Measurements from ENCODE around the gene MAP3K20. TPM values are rescaled to one million over a fixed set of nuclear protein-coding genes. Genes with fewer than 3 reads are reported as not detected.
"Not testable (repeated sequence)": the region's sequence is repeated elsewhere in the genome, so short reads cannot be mapped to it uniquely, and the experiment has no call there.

MAP3K20 gene
- total RNA-seq, 1 donor from 2014 or later = 71.8 TPM

GRCh38 chr2:173119069-173119807 is 43.6 kb downstream of the MAP3K20 start:
- DNase-seq (ENCODE audit: low spot score) = no peak

DNA sequence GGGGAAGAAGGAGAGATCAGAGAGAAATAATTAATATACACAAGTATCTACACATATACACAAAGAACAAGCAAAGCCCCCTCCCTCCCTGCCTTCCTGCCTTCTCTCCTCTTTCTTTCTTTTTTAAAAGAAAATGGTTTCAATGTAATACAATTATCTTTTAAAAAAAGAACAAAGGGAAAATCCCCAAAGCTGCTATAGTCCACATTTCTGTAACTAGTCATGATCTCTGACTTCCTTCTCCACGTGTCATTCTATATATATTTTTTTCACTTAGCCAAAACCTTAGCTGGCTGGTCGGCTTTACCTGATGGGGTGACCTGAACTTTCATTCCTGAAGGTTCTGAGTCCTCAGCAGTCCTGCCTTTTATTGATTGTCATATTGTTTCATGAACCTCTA is 44.3 kb downstream of the MAP3K20 start:
- no peak for DNase-seq (ENCODE audit: low spot score)

GRCh38 chr2:173122936-173123335 is 47.3 kb downstream of the MAP3K20 start:
- no peak for DNase-seq (ENCODE audit: low spot score)

DNA sequence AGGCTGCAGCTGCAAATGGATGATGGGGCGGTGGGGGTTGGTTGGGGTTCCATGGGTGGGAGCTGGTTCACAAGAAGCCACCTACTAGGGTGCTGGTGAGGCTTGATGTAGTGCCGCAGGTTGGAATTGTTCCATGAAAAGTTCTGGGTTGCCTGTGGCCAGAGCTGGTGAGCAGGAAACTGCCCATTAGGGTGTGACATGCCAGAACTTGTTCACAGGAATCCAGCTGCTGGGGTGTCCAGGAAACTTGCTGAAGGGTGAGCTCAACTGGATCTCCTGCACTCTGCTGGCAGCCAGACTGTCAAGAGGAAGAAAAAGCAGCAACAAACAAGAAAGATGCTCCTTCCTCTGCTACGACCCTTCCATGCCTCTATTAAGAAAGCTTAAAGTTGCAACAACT is 48.8 kb downstream of the MAP3K20 start:
- no peak for DNase-seq (ENCODE audit: low spot score)

DNA sequence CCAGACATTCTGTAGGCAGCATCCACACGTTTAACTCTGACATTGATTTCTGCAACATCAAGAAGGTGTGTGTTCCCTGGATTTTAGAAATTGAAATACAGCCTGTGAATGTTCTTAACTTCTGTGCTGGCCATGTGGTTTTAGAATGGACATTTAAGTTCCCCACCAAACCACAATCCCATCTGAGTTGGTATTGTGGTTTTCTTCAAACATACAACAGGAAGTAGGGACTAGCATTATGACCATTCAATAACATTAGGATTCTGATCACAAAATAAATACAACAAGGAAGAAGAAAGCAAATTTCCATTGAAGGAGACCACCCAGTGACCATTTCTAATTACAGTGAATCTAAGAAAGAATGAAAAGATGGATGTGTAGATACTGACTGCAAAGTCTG is 51.2 kb downstream of the MAP3K20 start:
- no peak for DNase-seq (ENCODE audit: low spot score)

DNA sequence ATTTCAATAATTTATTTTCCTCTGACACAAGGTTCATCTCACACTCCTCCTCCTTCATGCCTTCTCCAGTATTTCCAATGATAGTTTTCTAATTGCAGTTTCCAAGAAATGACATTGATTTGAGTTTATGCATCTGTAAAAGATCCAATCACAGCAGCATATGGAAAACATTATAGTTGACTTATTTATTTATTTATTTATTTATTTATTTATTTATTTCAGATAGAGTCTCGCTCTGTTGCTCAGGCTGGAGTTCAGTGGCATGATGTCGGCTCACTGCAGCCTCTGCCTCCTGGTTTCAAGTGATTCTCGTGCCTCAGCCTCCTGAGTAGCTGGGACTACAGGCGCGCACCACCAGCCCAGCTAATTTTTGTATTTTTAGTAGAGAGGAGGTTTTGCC is 52.5 kb downstream of the MAP3K20 start:
- DNase-seq (ENCODE audit: low spot score) = not testable (repeated sequence)

- DNase-seq (ENCODE audit: low spot score) = no peak
These were observed 55.1 kb downstream of the MAP3K20 start for GRCh38 chr2:173130496-173131465.

- no peak for DNase-seq (ENCODE audit: low spot score)
These were observed 56.9 kb downstream of the MAP3K20 start for GRCh38 chr2:173132531-173132930.

DNA sequence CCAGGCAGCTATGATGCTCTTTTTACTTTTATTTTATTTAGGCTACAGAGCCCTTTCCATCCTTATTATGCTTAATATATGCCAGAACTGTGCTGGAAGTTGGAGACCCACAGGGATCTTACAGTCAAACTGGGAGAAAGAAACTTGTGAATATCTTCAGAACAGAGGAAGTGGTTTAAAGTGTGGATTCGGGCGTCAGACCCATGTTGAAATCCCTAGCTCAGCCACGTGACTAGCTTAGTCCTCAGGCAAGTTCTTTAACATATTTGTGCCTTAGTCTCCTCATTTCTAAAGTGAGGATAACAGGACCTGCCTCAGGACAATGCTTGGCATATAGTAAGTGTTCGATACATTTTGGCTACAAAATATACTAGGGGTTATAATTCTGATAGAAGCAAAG is 59.1 kb downstream of the MAP3K20 start:
- no peak for DNase-seq (ENCODE audit: low spot score)

DNA sequence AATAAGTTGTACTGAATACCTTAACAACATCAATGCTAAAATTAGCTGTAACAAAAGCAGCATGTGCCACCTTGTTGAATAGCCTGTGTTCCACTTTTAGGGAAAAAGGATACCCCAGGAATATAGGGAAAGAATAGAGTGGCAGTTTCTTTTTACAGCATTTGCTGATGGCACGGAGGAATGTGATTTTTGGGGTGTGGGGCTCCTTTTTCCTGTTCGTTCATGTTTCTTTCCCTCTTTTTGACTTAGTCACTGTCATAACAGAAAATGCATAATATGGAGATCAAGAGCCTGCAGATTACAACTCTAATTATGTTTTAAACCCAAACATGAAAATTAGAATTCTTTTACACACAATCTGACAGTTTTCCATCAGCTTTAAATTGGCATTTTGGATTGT is 60.4 kb downstream of the MAP3K20 start:
- no peak for DNase-seq (ENCODE audit: low spot score)

- no peak for DNase-seq (ENCODE audit: low spot score)
These were observed 61.0 kb downstream of the MAP3K20 start for GRCh38 chr2:173136599-173136998.

DNA sequence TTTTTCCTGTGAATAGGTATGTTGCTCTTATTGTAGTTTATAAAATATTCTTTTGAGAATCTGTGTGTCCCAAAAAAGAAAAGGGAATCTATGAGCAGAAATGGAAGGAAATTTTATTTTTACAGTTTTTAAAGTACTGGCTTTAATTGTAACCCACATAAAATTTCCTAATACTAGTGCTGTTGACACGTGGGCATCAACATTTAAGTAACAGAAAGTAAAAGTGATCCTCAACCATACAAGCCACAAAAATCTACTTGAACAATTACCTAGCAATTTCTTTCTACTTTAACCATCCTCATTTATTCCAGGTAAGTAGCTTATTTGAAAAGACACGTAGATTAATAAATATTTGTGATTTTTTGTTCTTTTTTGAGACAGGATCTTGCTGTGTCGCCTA is 62.0 kb downstream of the MAP3K20 start:
- no peak for DNase-seq (ENCODE audit: low spot score)

DNA sequence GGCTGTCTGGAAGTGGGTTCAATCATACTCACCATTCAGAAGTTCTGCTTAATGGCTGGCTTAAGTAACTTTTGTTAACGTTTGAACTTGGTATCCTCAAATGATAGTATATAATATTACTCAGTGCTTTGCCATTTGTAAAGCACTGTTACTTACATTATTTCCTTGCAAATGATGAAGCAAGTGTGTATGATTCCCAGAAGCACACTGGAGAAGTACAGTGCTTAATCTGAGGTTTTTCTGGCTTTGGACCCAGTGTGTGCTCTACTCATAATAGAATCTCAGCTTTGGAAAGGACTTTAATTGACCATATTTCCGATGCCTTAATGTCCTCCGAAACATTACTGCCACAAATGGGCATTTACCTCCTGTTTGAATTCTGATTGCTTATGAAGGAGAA is 63.3 kb downstream of the MAP3K20 start:
- DNase-seq (ENCODE audit: low spot score) = no peak

DNA sequence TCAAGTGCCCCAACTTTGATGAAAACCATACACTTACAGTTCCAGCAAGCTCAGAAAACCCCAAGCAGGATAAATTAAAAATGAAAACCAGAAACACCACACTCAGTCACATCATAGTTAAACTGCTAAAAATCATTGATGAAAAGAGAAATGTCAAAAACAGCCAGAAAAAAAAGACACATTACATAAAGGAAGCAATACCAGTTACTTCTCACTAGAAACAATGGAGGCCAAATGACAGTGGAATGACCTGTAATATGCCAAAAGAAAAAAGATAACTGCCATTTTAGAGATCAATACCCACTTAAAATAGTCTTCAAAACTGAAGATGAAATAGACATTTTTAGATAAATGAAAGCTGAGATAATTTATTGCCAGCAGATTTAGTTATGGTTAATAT is 66.0 kb downstream of the MAP3K20 start:
- no peak for DNase-seq (ENCODE audit: low spot score)

DNA sequence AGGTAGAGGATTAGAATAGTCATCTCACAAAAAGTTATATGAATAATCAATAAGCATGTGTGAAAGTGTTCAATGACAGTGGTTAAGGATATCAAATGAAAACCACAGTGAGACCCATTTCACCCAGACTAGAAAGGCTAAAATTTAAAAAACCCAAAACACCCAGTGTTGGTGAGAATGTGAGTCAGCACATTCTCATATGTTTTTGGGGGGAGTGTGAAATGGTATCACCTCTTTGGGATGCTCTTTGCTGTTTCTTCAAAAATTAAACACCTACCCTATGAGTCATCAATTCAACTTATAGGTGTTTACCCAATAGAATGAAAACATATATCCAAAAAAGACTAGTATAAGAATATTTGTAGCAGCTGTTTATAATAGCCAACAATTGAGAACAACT is 69.8 kb downstream of the MAP3K20 start:
- DNase-seq (ENCODE audit: low spot score) = no peak

DNA sequence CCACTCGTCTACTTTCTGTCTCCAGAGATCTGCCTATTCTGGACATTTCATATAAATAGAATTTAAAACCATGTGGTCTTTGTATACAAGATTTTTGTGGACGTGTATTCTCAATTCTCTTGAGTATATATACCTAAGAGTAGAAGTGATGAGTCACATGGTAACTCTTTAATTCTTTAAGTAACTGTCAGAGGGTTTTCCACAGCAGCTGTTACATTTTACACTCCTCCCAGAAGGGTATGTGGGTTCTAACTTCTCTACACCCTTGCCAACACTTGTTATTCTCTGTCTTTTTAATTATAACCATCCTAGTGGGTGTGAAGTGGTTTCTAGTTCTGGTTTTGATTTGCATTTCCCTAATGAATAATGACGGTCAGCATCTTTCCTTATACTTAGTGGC is 70.9 kb downstream of the MAP3K20 start:
- DNase-seq (ENCODE audit: low spot score) = no peak

GRCh38 chr2:173148520-173148919 is 72.9 kb downstream of the MAP3K20 start:
- no peak for DNase-seq (ENCODE audit: low spot score)

GRCh38 chr2:173149491-173149890 is 73.8 kb downstream of the MAP3K20 start:
- no peak for DNase-seq (ENCODE audit: low spot score)

DNA sequence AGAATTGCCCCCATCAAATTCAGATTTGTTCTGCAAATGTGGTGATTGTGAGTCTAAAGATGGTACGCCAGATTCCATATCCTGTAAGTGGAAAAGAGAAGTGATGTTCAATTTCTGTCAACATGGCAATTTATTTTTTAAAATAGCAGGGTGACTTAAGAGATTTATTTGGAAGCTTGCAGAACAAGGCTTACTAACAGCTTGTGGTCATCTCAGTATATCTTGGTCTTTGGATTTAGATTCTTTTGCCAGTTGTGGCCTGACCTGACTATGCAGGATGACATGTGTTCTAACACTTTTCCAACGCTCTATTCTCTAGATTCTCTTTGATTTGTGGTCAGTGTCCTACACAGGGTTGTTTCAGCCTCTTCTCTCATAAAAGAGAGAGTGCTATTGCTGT is 74.4 kb downstream of the MAP3K20 start:
- DNase-seq (ENCODE audit: low spot score) = no peak

GRCh38 chr2:173150963-173151362 is 75.3 kb downstream of the MAP3K20 start:
- no peak for DNase-seq (ENCODE audit: low spot score)

DNA sequence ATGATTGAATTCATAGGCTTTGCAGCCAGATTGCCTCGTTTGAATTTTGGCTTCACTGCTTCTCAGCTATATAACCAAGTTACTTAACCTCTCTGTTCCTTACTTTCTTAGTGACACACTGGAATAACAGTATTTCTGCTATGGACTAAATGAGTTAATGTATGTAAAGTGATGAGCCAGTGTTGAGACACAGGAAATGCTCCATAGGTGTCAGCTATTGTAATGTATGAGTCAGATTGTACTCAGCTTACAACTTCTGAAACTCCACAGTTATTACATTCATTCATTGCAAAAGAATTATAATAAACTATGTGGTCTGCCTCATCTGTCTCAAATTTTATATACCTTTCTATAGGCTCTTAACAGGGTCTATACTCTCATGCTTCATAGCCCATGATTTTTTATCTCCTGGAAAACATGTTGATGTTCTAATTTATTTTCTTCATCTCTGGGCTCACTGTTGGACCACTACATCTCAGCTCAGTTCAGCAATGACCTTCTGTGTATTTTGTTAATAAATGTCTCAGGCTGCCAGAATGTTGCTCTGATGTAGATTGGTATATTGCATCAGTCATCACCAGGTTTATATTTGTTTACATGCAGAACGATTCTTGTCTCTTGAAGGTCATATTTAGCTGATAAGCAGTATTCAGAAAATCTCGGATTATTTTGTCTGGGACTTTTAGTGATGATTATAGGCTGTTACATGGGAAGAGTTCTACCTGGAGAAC is 76.2 kb downstream of the MAP3K20 start:
- no peak for DNase-seq (ENCODE audit: low spot score)

All from mesenteric fat pad (tissue), 1 donor.